Measurements from ENCODE around the gene FKBP10. TPM values are rescaled to one million over a fixed set of nuclear protein-coding genes. Genes with fewer than 3 reads are reported as not detected.
A peak's percentile ranks its signal among the peaks of the same experiment; 100 is the strongest.
"Not testable (repeated sequence)": the region's sequence is repeated elsewhere in the genome, so short reads cannot be mapped to it uniquely, and the experiment has no call there.

Gene FKBP10
- total and polyA plus RNA-seq, 11 donors: 6.5 to 40.4 (median 12.5) TPM

DNA sequence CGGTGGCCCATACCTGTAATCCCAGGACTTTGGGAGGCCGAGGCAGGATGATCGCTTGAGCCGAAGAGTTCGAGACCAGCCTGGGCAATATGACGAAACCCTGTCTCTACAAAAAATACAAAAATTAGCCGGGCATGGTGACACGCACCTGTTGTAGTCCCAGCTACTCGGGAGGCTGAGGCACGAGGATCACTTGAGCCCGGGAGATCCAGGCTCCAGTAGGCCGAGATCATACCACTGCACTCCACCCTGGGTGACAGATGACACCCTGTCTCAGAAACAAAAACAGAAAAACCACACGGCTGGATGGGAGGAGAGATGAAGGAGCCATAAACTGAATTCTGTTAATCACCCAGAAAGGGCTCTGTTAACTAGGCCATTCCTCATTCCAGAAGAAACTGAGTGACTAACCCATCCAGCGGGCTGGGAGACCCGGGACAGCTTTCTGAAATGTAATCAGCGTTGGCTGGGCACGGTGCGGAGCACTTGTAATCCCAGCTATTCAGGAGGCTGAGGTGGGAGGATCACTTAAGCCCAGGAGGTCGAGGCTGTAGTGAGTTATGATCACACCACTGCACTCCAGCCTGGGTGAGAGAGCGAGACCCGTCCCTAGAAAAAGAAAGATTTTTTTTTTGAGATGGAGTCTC, 23.9 kb downstream of the FKBP10 start:
- intact Hi-C loops (cut with DNase I): no loop called here
- Histone ChIP-seq H3K27me3 (no peaks in the 10 kb centered on the region), H3K9me3 (no peaks in the 10 kb centered on the region), H3K36me3 (peaks cover 0 to 18% (median 11%) of the 10 kb centered on the region in 9 donors), H3K4me1 (peaks cover 0 to 17% (median 12%) of the 10 kb centered on the region in 12 donors), H3K27ac (peak overlapping the region in 6 of 12 donors; percentile 46 to 88 (median 80)), H3K4me3 (peak overlapping the region; percentile 73 to 97 (median 88))
- TF ChIP-seq, protein P1, sequence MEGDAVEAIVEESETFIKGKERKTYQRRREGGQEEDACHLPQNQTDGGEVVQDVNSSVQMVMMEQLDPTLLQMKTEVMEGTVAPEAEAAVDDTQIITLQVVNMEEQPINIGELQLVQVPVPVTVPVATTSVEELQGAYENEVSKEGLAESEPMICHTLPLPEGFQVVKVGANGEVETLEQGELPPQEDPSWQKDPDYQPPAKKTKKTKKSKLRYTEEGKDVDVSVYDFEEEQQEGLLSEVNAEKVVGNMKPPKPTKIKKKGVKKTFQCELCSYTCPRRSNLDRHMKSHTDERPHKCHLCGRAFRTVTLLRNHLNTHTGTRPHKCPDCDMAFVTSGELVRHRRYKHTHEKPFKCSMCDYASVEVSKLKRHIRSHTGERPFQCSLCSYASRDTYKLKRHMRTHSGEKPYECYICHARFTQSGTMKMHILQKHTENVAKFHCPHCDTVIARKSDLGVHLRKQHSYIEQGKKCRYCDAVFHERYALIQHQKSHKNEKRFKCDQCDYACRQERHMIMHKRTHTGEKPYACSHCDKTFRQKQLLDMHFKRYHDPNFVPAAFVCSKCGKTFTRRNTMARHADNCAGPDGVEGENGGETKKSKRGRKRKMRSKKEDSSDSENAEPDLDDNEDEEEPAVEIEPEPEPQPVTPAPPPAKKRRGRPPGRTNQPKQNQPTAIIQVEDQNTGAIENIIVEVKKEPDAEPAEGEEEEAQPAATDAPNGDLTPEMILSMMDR (IDR thresholded peaks at IDR 0.05): no peak
- TF ChIP-seq POLR2A (IDR thresholded peaks at IDR 0.05): no peak
- ATAC-seq: no peak
- 60 to 81% (median 61%) methylated on average over 21 of the region's 21 CpGs for WGBS, 4 donors
- no peak for DNase-seq

DNA sequence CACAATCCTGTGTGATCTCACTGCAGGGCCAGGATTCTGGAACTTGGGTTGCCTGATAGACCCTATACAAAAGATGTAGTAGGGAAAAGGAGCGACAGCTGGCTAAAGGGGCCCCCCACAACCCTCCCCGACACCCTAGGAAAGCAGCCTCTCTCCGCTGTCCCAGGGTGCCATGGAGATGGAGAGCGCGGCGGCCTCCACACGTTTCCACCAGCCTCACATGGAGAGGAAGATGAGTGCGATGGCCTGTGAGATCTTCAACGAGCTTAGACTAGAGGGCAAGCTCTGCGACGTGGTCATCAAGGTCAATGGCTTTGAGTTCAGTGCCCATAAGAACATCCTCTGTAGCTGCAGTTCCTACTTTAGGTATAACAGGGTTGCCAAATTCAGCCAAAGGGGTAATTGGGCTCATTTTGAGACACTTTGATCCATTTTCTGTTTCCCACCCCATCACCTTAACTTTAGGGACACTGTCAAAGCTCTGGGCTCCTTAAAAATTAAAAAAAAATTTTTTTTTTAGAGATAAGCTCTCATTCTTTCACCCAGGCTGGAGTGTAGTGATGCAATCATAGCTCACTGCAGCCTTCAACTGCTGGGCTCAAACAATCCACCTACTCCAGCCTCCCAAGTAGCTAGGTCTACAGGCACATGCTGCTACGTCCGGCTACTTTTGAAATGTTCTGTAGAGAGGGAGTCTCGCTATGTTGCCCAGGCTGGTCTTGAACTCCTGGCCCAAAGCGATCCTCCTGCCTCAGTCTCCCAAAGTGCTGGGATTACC, 25.1 kb downstream of the FKBP10 start, which contains the start of gene KLHL10:
TSS of gene KLHL10 (plus strand) at position 65 of the 778 bp plus-strand sequence. CDS start at position 173, 108 bp downstream.
- peaks cover 0 to 7% (median 0%) of the 10 kb centered on the region in 9 donors for H3K36me3 ChIP-seq
- H3K4me1 ChIP-seq: peaks cover 0 to 17% (median 12%) of the 10 kb centered on the region in 12 donors
- no peaks in the 10 kb centered on the region for H3K27me3 ChIP-seq
- H3K4me3 ChIP-seq: peak within 1 kb of the TSS in 8 of 12 donors; percentile 81 to 97 (median 92)
- no peak for ATAC-seq
- DNase-seq: no peak
- no peak within 1 kb of the TSS for H3K27ac ChIP-seq
- H3K9me3 ChIP-seq: no peaks in the 10 kb centered on the region
- WGBS, 4 donors: 92 to 96% (median 95%) methylated on average over 14 to 15 of the region's 15 CpGs
- intact Hi-C loops (cut with DNase I): no loop called here
- TF ChIP-seq POLR2A (IDR thresholded peaks at IDR 0.05): no peak
- TF ChIP-seq, protein P1 (IDR thresholded peaks at IDR 0.05): no peak

DNA sequence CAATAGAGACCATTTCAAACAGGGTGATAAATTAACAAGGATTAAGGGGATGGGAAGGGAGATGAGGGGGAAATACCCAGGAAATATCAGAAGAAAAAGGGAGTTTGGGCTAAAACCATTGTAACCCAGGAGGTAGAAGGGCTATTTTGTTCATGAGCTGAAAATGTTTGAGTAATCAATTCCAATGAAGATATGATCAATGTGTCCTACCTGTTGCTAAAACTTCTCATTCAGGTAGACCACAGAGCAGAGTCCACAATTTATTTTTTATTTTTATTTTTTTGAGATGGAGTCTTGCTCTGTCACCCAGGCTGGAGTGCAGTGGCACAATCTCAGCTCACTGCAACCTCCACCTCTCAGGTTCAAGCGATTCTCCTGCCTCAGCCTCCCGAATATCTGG, 26.6 kb downstream of the FKBP10 start:
- H3K27me3 ChIP-seq; H3K36me3 ChIP-seq; DNase-seq; ATAC-seq; H3K4me3 ChIP-seq; intact Hi-C loops (cut with DNase I); H3K27ac ChIP-seq; H3K9me3 ChIP-seq: not testable (repeated sequence)
- peaks cover 0 to 17% (median 12%) of the 10 kb centered on the region in 12 donors for H3K4me1 ChIP-seq
- 94 to 98% (median 96%) methylated on average over 2 of the region's 2 CpGs for WGBS, 4 donors

DNA sequence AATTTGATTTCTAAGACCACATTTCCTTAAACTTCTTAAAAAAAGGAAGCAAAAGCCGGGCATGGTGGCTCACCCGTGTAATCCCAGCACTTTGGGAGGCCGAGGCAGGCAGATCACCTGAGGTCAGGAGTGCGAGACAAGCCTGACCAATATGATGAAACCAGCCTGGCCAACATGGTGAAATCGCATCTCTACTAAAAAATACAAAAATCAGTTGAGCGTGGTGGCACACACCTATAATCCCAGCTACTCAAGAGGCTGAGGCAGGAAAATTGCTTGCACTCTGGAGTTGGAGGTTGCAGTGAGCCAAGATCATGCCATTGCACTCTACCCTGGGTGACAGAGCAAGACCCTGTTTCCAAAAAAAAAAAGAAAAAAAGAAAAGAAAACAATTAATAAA, 28.0 kb downstream of the FKBP10 start:
- H3K27me3 ChIP-seq; DNase-seq; H3K9me3 ChIP-seq; H3K36me3 ChIP-seq; H3K27ac ChIP-seq; H3K4me1 ChIP-seq; H3K4me3 ChIP-seq; intact Hi-C loops (cut with DNase I); ATAC-seq: not testable (repeated sequence)
- WGBS, 4 donors: 87 to 95% (median 91%) methylated on average over 6 of the region's 6 CpGs

DNA sequence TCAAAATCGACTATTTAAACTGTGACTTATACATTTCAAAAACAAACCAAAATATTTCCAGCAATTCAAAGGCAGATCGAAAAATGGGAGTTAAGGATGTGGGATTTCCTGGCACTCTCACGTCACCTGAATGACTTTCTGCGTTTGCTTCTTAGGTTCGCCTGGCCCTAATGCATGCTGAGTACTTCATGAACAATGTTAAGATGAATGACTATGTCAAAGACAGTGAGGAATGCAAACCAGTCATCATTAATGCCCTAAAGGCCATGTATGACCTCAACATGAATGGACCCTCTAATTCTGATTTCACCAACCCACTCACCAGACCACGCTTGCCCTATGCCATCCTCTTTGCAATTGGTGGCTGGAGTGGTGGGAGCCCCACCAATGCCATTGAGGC, 32.2 kb downstream of the FKBP10 start:
- peaks cover 0 to 9% (median 0%) of the 10 kb centered on the region in 9 donors for H3K36me3 ChIP-seq
- TF ChIP-seq, protein P1 (IDR thresholded peaks at IDR 0.05): no peak
- TF ChIP-seq POLR2A (IDR thresholded peaks at IDR 0.05): no peak
- intact Hi-C loops (cut with DNase I): no loop called here
- DNase-seq: no peak
- ATAC-seq: no peak
- WGBS, 4 donors: 89 to 96% (median 94%) methylated on average over 6 of the region's 6 CpGs
- no peak overlapping the region for H3K4me3 ChIP-seq
- H3K9me3 ChIP-seq: no peaks in the 10 kb centered on the region
- no peak overlapping the region for H3K27ac ChIP-seq
- H3K4me1 ChIP-seq: peaks cover 0 to 9% (median under 1%) of the 10 kb centered on the region in 12 donors
- H3K27me3 ChIP-seq: no peaks in the 10 kb centered on the region

Data from heart left ventricle (tissue), 16 donors.